GM12892 (cell line): Measurements from ENCODE around the gene LLGL2.

Experiments used
- POLR2A ChIP-seq: IDR thresholded peaks from 2 replicates; pipeline ENCODE4 v1.6.1; 2011; ENCODE audit warnings: low read depth, low read length, control low read depth
- POLR2AphosphoS5 ChIP-seq: IDR thresholded peaks from 2 replicates; pipeline ENCODE4 v1.6.1; 2011; ENCODE audit warnings: low read depth, low read length, control low read depth

DNA sequence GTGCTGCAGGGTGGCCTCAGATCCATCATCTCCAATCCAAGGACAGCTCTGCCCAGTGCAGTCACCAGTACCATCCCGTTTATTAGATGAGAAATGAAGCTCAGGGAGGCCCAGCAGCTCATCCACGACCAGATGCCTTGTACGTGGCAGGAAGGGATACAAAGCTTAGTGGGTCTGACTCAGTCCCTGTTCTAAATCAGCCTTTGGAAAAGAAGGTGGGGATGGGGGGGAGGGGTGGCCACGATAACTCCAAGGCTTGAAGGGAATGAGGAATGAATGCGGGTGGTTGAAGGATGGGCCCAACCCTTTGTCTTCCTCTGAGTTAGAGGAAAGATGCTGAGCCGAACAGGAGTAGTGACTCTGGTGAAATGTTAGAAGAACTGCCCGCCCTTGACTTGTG, 25.8 kb downstream of the LLGL2 start:
- TF ChIP-seq POLR2AphosphoS5, result no peak
- no peak for TF ChIP-seq POLR2A
